DMS 273 treated with DMSO at 0.1 percent for 48 hours (cell line): ENCODE measurements around the gene PRR5L.

ENCODE experiments used
- DNase-seq: peaks from one replicate; lab custom pipeline; 2025; lab: John Stamatoyannopoulos, UW

Gene PRR5L

GRCh38 chr11:36400766-36401455 is 104.8 kb downstream of the PRR5L start:
- no peak for DNase-seq

DNA sequence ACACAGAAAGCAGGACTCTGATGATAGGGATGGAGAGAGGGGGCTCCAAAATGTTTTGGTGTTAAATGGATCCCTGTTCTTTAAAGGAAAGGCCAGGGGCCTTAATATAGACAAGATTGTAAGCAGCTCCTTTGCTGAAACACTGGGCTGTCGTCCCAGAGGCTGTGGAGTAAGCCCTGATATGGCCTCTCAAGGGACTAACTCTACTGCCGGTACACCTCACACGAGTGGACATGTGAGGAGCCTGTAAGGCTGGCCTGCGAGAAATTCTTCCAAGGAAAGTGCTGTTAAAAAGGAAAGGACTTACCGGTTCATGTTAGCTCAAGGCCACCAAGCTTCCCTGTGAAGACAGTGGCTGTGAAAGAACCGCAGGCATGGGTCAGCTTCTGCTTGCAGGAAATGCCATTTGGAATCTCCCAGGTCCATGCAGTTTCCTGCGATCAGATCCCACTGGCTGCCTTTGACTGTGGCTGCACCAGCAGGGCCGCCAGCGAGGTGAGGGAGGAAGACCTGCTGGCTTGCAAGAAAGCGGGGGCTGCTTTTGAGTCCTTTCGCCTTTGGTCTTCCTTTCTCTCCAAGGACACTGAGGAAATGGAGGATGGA is 106.6 kb downstream of the PRR5L start:
- DNase-seq = no peak

DNA sequence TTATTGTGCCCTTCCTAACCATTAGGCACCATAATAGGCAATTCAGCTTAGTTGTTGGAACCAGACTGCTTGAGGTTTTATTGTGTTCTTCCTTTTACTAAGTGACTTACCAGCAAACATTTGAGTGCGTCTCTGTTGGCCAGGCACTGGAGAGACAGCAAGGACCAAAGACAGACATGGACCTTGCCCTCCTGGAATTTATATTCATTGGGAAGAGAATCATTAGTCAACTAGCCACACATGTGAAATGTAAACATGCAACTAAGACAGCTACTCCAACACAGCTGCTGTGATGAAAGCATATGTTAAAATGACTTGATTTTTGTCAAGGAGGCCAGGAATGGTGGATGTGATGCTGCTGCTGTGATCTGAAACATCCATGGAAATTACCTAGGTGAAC is 107.6 kb downstream of the PRR5L start:
- DNase-seq = no peak

- no peak for DNase-seq
Observed at GRCh38 chr11:36404831-36405230, 108.7 kb downstream of the PRR5L start.

DNA sequence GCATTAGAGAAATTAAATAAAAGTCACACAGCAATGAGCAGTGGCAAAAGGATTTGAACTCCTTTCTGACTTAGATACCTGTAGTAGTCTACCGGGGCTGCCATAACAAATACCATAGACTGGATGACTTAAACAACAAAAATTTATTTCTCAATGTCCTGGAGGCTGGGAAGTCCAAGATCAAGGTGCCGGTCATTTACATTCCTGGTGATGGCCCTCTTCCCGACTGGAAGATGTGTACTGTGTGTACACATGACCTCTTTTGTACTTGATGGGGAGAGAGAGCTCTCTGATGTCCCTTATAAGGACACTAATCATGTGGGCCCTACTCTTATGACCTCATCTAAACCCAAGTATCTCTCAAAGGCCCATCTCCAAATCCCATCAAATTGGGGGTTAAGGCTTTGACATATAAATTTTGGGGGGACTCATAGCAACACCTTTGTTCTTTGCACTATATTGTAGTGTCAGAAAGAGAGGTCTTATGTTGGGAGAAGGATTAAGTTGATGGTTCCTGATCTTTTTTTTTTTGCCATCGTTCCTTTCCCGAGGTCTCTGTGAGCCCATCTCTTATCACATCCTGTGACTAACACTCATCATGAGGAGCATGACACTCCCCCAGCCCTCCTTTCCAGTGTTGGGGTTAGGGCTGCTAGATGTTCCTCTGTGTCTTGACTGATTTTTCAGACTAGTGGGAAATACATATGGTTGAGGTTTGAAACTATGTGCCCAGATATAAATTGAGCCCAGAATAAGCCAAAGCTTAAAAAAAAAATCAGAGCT is 109.7 kb downstream of the PRR5L start:
- no peak for DNase-seq

- DNase-seq = no peak
Observed at GRCh38 chr11:36407356-36407755, 111.3 kb downstream of the PRR5L start.

- no peak for DNase-seq
Observed at GRCh38 chr11:36408498-36409136, 112.5 kb downstream of the PRR5L start.

DNA sequence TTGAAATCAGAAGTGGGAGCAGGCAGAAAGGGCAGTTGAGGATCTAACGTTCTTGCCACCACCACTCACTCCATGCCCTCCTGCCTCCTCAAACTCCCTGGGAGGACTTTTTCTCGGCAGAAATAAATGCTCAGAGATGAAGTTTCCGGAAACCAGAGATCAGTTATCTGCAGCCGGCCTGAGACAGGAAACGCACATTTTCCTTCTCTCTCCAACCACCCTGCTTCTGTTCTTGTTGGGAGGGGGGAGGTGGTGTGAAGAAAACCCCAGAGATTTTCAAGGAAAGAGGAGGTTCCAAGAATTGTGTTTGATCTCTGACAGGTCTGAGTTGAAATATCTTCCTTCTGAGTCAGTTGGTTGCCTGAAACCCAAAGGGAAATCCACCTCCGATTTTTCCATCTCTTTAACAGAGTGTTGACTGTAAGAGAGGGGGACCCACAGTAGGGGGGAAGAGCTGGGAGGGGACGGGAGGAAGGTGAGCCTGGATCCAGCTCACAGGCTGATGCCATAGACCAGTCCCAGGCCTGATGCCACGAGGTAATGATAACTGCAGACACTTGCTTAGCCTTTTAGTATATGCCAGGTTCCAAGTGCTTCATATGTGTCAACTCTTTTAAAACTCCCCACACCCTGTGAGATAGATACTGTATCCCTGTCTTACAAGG is 113.2 kb downstream of the PRR5L start:
- no peak for DNase-seq

- DNase-seq = no peak
Observed at GRCh38 chr11:36411202-36411640, 115.1 kb downstream of the PRR5L start.

GRCh38 chr11:36412781-36413383 is 116.8 kb downstream of the PRR5L start:
- no peak for DNase-seq

DNA sequence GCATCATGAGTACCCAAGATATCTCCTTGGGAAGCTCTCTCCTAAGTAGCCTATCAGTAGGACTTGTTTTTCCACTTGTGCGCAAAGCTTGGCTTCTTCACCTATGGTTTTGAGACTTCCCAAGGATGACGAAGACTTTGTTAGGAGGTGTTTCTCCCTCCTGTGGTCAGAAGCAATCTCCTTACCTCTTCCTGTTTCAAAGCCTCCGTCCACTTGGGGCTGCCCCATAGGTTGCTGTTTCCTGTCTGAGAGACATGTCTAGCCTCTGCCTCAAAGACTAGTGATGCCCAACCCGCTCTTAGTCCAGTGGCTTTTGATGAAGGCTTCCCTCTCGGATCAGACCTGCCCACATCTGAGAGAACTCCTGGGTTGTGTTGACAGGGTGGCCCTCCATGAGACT is 121.1 kb downstream of the PRR5L start:
- DNase-seq = no peak

DNA sequence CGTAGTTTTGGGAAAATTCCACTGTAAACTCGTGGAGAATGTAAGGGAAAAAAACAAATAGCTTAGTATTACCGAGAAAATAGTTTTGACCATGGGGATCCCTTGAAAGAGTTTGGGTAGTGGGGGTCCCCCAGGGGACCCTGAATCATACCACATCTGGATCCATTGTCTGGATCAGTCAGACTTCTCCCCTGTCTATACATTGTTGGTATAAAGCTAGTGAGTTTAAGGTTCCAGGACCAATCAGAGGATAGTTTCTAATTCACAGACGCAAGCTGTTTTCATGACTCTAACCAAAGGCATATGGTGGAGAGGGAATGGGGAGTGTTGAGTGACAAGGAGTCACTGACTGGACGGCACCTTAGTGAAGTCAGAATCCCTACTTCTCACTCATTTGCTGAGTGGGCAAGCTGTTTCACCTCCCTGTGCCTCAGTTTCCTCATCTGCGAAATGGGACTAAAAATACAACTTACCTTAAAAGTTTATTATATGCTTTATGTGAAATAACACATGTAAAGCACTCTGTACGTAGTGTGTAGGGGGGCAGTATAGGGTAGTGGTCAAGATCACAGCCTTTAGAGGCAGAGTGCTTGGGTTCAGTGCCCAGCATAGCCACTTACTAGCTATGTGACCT is 123.8 kb downstream of the PRR5L start:
- DNase-seq = no peak

GRCh38 chr11:36421546-36422155 is 125.6 kb downstream of the PRR5L start:
- DNase-seq = no peak

- DNase-seq = no peak
Observed at GRCh38 chr11:36425561-36426081, 129.5 kb downstream of the PRR5L start.

DNA sequence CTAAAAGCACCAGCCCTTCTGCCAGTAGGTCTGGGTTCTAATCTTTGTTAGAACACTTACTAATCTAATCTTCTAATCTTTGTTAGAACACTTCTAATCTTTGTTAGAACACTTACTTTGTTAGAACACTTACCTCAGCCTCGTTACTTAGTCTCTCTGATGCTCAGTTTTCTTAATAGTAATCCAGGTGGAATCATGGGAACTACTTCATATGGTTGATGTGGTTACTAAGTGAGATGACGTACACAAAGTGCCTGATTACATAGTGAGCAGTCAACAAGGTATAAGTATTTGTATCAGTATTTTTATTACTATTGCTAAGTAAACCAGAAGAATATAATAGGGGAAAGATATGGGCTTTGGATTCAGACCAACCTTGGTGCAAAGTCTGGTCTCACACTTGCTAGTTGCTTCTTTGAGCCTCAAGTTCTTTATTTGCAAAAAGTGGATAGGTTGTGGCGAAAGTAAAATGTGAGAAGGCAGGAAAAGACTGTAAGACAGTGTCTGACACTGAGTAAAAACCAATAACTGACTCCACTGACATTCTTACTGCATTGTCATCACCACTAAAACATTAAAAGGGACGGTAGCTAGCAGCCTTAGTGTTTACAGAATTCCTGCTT is 130.2 kb downstream of the PRR5L start:
- no peak for DNase-seq

- no peak for DNase-seq
Observed at GRCh38 chr11:36427079-36427478, 131.0 kb downstream of the PRR5L start.

- no peak for DNase-seq
Observed at GRCh38 chr11:36427876-36428275, 131.8 kb downstream of the PRR5L start.

GRCh38 chr11:36431429-36432092 is 135.5 kb downstream of the PRR5L start:
- no peak for DNase-seq

- DNase-seq = no peak
Observed at GRCh38 chr11:36432093-36432469, 136.0 kb downstream of the PRR5L start.

DNA sequence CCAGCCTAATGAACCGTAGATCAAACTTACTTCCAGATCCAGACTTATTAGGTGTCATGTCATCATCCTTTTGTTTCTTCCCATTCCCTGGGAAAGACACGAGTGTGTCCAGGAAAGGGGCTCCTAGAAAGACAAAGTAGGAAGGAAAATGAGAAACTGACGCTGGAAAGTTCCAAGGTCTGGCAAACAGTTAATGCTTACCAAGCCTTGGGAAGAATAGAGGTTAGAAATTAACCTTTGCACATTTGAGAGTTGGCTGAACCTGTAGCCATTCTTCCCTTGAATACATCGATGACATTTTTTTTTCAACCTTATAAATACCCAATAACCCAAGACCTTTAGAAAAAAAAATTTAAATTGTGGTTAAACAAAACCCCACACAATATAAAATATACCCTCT is 136.7 kb downstream of the PRR5L start:
- DNase-seq = no peak
